PC-9 (cell line): Measurements from ENCODE around the gene ADAMTSL3. TPM values are rescaled to one million over a fixed set of nuclear protein-coding genes. Genes with fewer than 3 reads are reported as not detected.

Experiments used
- BruUV-seq: library from RNA; stranded (reverse); fragments of 400-500 nt; replicated peaks from 2 replicates; lab custom pipeline; 2021; lab: Mats Ljungman, UMichigan
- CTCF ChIA-PET: fragments of 300-600 bp; sonication (Branson Sonifier 250); formaldehyde crosslinking; loops from one replicate; lab custom pipeline; 2022; ENCODE audit warnings: antibody characterized with exemption; lab: Charles Lee
- POLR2A ChIA-PET: fragments of 300-600 bp; sonication (Branson Sonifier 250); formaldehyde crosslinking; loops from one replicate; lab custom pipeline; 2022; ENCODE audit warnings: antibody characterized with exemption; ENCODE audit not compliant: unreplicated experiment; lab: Charles Lee
- DNase-seq, 2 experiments: peaks; one replicate each; pipeline versions ENCODE4 v3.0.0 to v3.0.0-alpha.2; 2015 to 2022; ENCODE audit warnings: mixed read lengths in 1 of 2
- H2AFZ ChIP-seq: fragments of 200-600 bp; sonication (generic); 2 replicates; pipeline ENCODE4 v1.8.1; 2017; ENCODE audit warnings: antibody characterized with exemption
- H3F3A ChIP-seq: fragments of 200-600 bp; sonication (generic); 2 replicates; pipeline ENCODE4 v1.8.1; 2017; ENCODE audit warnings: antibody characterized with exemption, mild to moderate bottlenecking, low read depth; ENCODE audit not compliant: insufficient read depth
- H3K27ac ChIP-seq: fragments of 200-600 bp; sonication (generic); 2 replicates; pipeline ENCODE4 v1.6.1; 2016; ENCODE audit warnings: mixed run types
- H3K27me3 ChIP-seq: fragments of 200-600 bp; sonication (generic); 2 replicates; pipeline ENCODE4 v1.6.1; 2016; ENCODE audit warnings: low read depth, mixed run types; ENCODE audit not compliant: insufficient read depth
- H3K36me3 ChIP-seq: fragments of 200-600 bp; sonication (generic); 2 replicates; pipeline ENCODE4 v1.6.1; 2016; ENCODE audit warnings: low read depth, mixed run types
- H3K4me1 ChIP-seq: fragments of 200-600 bp; sonication (generic); replicated peaks from 2 replicates; pipeline ENCODE4 v1.6.1; 2016; ENCODE audit warnings: mixed run types; ENCODE audit not compliant: insufficient read depth
- H3K4me2 ChIP-seq: fragments of 200-600 bp; sonication (generic); 2 replicates; pipeline ENCODE4 v1.6.1; 2017; ENCODE audit warnings: mixed run types
- H3K4me3 ChIP-seq: fragments of 200-600 bp; sonication (generic); 2 replicates; pipeline ENCODE4 v1.6.1; 2016; ENCODE audit warnings: mixed run types
- H3K79me2 ChIP-seq: fragments of 200-600 bp; sonication (generic); 2 replicates; pipeline ENCODE4 v1.6.1; 2017; ENCODE audit warnings: low read depth, mixed run types
- H3K9me2 ChIP-seq: fragments of 200-600 bp; sonication (generic); 2 replicates; pipeline ENCODE4 v1.8.1; 2017; ENCODE audit warnings: mild to moderate bottlenecking; ENCODE audit not compliant: insufficient read depth
- H3K9me3 ChIP-seq: fragments of 200-600 bp; sonication (generic); 2 replicates; pipeline ENCODE4 v1.8.1; 2016; ENCODE audit warnings: low read depth; ENCODE audit not compliant: insufficient read depth
- H4K20me1 ChIP-seq: fragments of 200-600 bp; sonication (generic); 2 replicates; pipeline ENCODE4 v1.8.1; 2017; ENCODE audit not compliant: insufficient read depth
- CTCF ChIP-seq: fragments of 200-600 bp; sonication (generic); conservative IDR thresholded peaks from 2 replicates; pipeline ENCODE4 v1.6.1; 2017; ENCODE audit warnings: mixed run types, antibody characterized with exemption, mild to moderate bottlenecking, moderate library complexity
- EZH2 ChIP-seq: fragments of 200-600 bp; sonication (generic); IDR thresholded peaks from 2 replicates; pipeline ENCODE4 v1.8.0; 2017; ENCODE audit warnings: antibody characterized with exemption, low read depth
- intact Hi-C: fragments of 100-400 bp; cut with micrococcal nuclease; formaldehyde crosslinking; loops from one replicate; pipeline ENCODE4 v1.10.0; 2022; ENCODE audit not compliant: unreplicated experiment
- total RNA-seq: library from RNA; stranded (reverse); gene quantifications from 2 replicates; pipeline ENCODE4 v1.2.3, GENCODE V29; 2021

ADAMTSL3 gene
- total RNA-seq, 1 experiment from 2014 or later, result 5.0 TPM

- DNase-seq, result no peak
- Histone ChIP-seq H3K9me2 (no peaks in the 10 kb centered on the region), H3K27me3 (no peaks in the 10 kb centered on the region), H3K4me3 (no peak overlapping the region), H3K27ac (no peak overlapping the region), H4K20me1 (no peaks in the 10 kb centered on the region), H2AFZ (no peak overlapping the region), H3K36me3 (no peaks in the 10 kb centered on the region), H3K9me3 (no peaks in the 10 kb centered on the region), H3F3A (no peaks in the 10 kb centered on the region), H3K79me2 (no peaks in the 10 kb centered on the region), H3K4me1 (no peaks in the 10 kb centered on the region), H3K4me2 (no peak overlapping the region)
- BruUV-seq, result no TSS peak
- TF ChIP-seq CTCF (no peak), EZH2 (no peak)
- intact Hi-C loops, result loop anchor here (10.0 kb wide), 3 partner anchors 299 to 789 kb away; no protein-coding TSS in a partner anchor
- ChIA-PET CTCF (interaction anchor here (0.7 kb wide), 1 partner anchor 469 kb away, joined by 4 read pairs; no protein-coding TSS in a partner anchor), POLR2A (no interaction called here)
These were observed 380.1 kb downstream of the ADAMTSL3 start for GRCh38 chr15:84033793-84034553.

- Histone ChIP-seq H3K4me2 (no peak overlapping the region), H2AFZ (no peak overlapping the region), H3K27me3 (no peaks in the 10 kb centered on the region), H3K27ac (no peak overlapping the region), H3K4me1 (no peaks in the 10 kb centered on the region), H3K9me2 (no peaks in the 10 kb centered on the region), H3K79me2 (no peaks in the 10 kb centered on the region), H3K9me3 (no peaks in the 10 kb centered on the region), H3K36me3 (no peaks in the 10 kb centered on the region), H3F3A (no peaks in the 10 kb centered on the region), H4K20me1 (no peaks in the 10 kb centered on the region), H3K4me3 (no peak overlapping the region)
- intact Hi-C loops, result loop anchor here (10.0 kb wide), 3 partner anchors 300 to 790 kb away; no protein-coding TSS in a partner anchor
- no TSS peak for BruUV-seq
- ChIA-PET POLR2A (no interaction called here), CTCF (interaction anchor here (0.7 kb wide), 1 partner anchor 469 kb away, joined by 4 read pairs; no protein-coding TSS in a partner anchor)
- TF ChIP-seq CTCF (peak; percentile 42), EZH2 (no peak)
- DNase-seq, result no peak
These were observed 380.9 kb downstream of the ADAMTSL3 start for GRCh38 chr15:84034578-84035398.

- POLR2A ChIA-PET, result no interaction called here
- H3K9me2 ChIP-seq, result no peaks in the 10 kb centered on the region
- H3K27ac ChIP-seq, result no peak overlapping the region
- no peak for DNase-seq
- H3K4me3 ChIP-seq, result no peak overlapping the region
- H4K20me1 ChIP-seq, result no peaks in the 10 kb centered on the region
- no peak overlapping the region for H3K4me2 ChIP-seq
- intact Hi-C loops, result loop anchor here (10.0 kb wide), 3 partner anchors 301 to 791 kb away; no protein-coding TSS in a partner anchor
- no peaks in the 10 kb centered on the region for H3K9me3 ChIP-seq
- H3K4me1 ChIP-seq, result no peaks in the 10 kb centered on the region
- H2AFZ ChIP-seq, result no peak overlapping the region
- CTCF ChIA-PET, result no interaction called here
- no peaks in the 10 kb centered on the region for H3F3A ChIP-seq
- H3K79me2 ChIP-seq, result no peaks in the 10 kb centered on the region
- BruUV-seq, result no TSS peak
- TF ChIP-seq EZH2, result no peak
- TF ChIP-seq CTCF, result peak; percentile 47
- H3K27me3 ChIP-seq, result no peaks in the 10 kb centered on the region
- no peaks in the 10 kb centered on the region for H3K36me3 ChIP-seq
These were observed 381.5 kb downstream of the ADAMTSL3 start for GRCh38 chr15:84035399-84035766.
